ENCODE data around the gene FAM120C. TPM values are rescaled to one million over a fixed set of nuclear protein-coding genes. Genes with fewer than 3 reads are reported as not detected.

Gene FAM120C
- total and polyA plus RNA-seq, 10 of the 15 experiments (the other 5 are each of a cell fraction or from before 2014, with no cell fraction given): 1.3 to 9.8 (median 4.9) TPM

DNA sequence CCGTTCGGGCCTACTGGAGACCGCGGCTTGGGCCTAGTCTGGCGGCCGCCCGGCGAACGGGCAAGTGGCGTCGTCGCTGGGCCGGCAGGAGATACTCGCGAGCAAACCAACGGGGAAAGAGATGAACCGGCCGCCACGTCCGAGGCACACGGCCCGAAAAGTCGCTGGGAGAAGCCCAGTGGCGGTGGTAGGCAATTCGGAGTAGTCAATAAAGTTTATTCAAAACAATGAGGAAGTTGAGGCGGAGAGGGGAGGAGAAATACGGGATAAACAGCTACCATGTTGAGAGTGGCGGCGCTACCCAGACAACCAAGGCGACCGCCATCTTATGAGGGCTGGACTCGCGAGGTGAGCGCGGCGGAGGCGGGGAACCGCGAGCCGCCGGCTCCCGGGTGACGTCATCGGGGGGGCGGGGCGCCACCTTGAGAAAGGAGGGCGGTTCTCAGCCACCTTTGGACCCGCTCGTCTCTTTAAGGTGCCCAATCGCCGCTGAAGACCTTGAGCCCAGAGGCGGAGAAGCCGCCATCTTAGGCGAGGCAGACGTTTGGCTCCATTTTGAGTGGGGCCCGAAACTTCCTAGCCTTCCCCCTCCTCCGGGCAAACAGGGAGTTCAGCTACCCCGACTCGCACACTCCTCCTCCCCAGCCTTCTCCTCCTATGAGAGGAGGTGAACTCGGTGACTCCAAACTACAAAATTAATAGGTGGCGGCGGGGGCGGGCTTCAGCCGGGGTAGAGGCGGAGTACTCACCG is 138.8 kb downstream of the FAM120C start, which contains the start of gene PHF8 (continued):
- TF ChIP-seq TCF3 (IDR thresholded peaks at IDR 0.05; ENCODE audit: borderline replicate concordance, insufficient read depth, low read depth, low read length) (no peak), ZZZ3 (IDR thresholded peaks at IDR 0.05; ENCODE audit: control insufficient read depth, insufficient read length, low read depth) (no peak), IKZF2 (IDR thresholded peaks at IDR 0.05) (peak; percentile 68 to 76), TAF1 (IDR thresholded peaks at IDR 0.05; ENCODE audit: borderline replicate concordance, low read depth, low read length) (peak; percentile 51; the same call in 1 of the 2 replicates), POLR2A (IDR thresholded peaks at IDR 0.05; ENCODE audit: low read depth, low read length) (peak; percentile 58), POLR2AphosphoS5 (IDR thresholded peaks at IDR 0.05; ENCODE audit: low read length) (no peak), NKRF (conservative IDR thresholded peaks at IDR 0.05) (peak; percentile 74; the same call in 1 of the 2 replicates), ZBTB33 (IDR thresholded peaks at IDR 0.05) (no peak), PRDM15 (CRISPR knock-in tag; IDR thresholded peaks at IDR 0.05) (peak; percentile 58; the same call in 1 of the 2 replicates), IRF5 (IDR thresholded peaks at IDR 0.05; ENCODE audit: borderline replicate concordance) (no peak), BRCA1 (IDR thresholded peaks at IDR 0.05; ENCODE audit: low read depth, low read length) (peak; percentile 34; the same call in 1 of the 2 replicates), SRF (IDR thresholded peaks at IDR 0.05; ENCODE audit: low read depth in 2 of 2, low read length in 2 of 2) (no peak)
- TF ChIP-seq, protein P1, sequence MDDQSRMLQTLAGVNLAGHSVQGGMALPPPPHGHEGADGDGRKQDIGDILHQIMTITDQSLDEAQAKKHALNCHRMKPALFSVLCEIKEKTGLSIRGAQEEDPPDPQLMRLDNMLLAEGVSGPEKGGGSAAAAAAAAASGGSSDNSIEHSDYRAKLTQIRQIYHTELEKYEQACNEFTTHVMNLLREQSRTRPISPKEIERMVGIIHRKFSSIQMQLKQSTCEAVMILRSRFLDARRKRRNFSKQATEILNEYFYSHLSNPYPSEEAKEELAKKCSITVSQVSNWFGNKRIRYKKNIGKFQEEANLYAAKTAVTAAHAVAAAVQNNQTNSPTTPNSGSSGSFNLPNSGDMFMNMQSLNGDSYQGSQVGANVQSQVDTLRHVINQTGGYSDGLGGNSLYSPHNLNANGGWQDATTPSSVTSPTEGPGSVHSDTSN (IDR thresholded peaks at IDR 0.05; ENCODE audit: insufficient replicate concordance, low read depth, low read length): no peak
- TF ChIP-seq, protein P2, sequence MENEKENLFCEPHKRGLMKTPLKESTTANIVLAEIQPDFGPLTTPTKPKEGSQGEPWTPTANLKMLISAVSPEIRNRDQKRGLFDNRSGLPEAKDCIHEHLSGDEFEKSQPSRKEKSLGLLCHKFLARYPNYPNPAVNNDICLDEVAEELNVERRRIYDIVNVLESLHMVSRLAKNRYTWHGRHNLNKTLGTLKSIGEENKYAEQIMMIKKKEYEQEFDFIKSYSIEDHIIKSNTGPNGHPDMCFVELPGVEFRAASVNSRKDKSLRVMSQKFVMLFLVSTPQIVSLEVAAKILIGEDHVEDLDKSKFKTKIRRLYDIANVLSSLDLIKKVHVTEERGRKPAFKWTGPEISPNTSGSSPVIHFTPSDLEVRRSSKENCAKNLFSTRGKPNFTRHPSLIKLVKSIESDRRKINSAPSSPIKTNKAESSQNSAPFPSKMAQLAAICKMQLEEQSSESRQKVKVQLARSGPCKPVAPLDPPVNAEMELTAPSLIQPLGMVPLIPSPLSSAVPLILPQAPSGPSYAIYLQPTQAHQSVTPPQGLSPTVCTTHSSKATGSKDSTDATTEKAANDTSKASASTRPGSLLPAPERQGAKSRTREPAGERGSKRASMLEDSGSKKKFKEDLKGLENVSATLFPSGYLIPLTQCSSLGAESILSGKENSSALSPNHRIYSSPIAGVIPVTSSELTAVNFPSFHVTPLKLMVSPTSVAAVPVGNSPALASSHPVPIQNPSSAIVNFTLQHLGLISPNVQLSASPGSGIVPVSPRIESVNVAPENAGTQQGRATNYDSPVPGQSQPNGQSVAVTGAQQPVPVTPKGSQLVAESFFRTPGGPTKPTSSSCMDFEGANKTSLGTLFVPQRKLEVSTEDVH (IDR thresholded peaks at IDR 0.05; ENCODE audit: low read depth, partially characterized antibody): no peak

Measured in GM12878 (cell line).